HG03342 (cell line): ENCODE results near the gene E2F3.

Experiments used
- ATAC-seq: cut with Tn5 transposase; IDR thresholded peaks from one replicate; pipeline ENCODE4 v1.9.1; 2021; ENCODE audit warnings: mild to moderate bottlenecking, moderate library complexity; ENCODE audit not compliant: unreplicated experiment

The E2F3 gene

DNA sequence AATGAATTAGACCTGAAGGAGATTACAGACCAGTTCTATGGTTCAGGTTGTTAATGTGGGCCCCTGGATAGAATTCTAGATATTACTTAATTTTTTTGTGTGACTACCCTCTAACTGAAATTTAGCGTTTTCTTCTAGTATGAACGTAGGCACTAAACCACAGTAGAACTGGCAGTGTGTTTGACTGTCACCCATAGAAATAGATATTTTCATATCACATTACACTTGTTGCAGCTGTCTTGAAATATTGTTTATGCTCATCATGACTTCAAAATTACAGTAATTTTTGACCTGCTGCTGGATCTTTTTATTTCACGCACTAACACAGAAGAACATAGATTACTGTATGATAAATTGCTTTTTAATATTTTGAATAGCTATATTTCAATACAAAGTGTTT lies 31.6 kb downstream of the E2F3 start:
- ATAC-seq = no peak

DNA sequence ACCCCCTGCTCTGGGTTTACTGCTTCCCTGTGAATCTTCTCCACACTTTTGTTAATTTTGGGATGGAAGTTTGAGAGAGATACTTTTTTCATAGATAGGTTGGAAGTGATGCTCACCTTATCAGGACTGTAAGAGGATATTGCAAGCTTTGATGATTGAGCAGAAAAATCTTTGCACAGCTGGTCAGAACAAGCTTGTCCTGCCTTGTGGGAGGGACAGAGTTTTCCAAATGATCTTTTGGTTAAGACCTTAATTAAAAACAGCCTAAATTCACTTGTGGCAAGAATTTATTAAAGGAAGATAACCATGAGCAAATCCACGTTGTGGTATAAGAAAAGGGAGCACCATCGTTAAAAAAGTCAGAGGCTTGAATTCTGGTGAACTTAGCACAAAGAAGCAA lies 32.2 kb downstream of the E2F3 start:
- no peak for ATAC-seq

DNA sequence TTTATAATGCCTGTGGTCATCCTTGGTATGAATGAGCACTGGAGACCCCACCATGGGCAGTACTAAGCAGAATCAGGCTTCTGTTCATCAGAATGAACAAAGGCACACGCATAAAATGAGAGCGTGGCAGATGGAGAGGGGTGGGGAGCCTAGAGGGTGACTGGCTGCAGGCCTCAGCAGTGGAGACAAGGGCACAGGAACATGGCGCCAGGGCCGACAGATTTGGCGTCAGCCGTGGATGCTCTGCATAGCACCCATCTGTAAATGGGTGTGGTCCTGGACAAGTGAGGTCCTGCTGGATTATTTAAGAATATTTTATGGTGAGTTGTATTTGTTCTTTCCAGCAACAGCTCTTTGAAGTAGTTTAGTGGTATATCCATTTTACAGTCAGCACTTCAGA lies 33.1 kb downstream of the E2F3 start:
- ATAC-seq = no peak

DNA sequence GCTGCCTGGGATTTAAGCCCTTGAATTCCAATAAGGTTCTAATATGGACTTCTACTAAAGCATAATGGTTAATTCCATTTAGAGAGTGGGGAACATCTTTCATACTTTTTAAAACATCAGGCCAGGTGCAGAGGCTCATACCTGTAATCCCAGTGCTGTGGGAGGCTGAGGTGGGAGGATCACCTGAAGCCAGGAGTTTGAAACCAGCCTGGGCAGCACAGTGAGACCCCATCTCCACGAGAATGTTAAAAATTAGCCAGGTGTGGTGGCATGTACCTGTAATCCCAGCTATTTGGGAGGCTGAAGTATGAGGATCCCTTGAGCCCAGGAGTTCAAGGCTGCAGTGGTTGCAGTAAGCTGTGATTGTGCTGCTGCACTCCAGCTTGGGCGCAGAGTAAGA lies 35.0 kb downstream of the E2F3 start:
- ATAC-seq = no peak

DNA sequence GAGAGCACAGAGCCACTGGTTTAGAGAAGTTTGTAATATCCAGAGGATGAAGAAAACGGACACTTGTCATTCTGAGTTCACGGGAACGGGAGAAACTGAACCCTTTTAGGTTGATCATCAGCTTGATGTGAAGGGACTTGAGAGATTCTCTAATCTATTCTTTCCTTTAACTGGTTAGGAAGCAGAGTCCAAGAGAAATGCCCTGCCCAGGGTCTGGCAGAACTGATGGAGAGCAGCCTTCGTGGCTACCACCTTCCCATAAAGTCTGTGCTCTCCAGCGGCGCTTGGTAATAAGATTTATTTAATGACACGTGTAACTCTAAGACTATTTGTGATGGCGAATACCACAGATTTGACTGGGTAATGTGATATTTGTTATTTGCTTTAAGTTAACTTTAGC lies 36.0 kb downstream of the E2F3 start:
- no peak for ATAC-seq

DNA sequence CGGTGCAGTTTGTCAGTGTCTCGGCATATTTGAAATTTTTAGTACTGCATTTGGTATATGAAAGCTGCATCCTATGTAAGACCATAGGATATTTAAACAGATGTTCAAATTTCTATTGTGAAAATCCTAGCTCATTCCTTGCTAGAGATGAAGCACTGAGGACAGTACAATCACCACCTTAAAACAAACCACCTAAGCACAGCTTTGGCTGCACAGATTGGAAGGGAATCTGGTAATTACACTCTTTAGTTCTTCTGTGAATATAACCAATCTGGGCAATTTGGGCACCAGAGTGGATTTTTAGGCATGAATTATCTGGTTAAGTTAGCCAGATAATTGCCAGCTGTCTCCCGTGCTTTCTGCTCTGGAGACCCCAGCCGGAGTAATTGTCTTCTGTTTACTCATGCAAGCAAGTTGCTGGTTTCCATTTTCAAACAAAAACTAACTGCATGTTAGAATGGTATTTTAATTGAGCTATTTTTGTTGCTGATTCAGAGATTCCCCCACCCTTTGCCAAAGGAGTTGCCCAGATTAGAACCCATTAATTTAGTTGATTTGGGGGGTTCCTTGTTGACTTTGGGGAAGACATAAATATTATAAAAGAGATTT lies 36.9 kb downstream of the E2F3 start:
- ATAC-seq = no peak

DNA sequence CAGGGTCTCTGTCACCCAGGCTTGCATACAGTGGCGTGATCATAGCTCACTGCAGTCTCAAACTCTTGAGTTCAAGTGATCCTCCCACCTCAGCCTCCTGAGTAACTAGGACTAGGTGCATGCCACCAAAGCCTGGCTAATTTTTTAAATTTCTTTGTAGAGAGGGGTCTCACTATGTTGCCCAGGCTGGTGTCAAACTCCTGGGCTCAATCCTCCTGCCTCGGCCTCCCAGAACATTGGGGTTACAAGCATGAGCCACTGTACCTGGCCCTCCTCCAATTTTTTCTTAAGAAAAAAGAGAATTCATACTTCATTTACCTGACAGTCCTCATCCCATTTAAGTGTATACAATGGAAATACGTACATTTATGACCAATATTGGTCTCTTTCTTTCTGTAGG lies 37.9 kb downstream of the E2F3 start:
- ATAC-seq = no peak

DNA sequence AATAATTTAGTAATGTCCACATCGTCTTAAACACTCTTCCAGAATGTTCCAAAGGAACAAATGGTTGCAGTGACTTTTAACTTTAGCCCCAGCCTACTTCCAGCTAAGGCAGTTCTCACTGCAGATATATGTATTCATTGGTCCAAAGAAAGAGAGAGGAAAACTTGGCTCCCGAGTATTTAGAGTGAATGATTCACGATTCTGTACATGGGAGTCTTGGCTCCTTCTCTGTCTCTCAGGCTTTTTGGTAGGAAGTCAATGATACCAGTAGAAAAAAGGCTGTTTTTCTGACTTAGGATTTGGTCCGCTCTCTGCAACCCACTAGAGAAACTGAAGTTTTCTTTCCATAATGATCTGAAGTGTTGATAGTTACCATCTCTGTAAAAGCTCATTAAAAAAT lies 38.6 kb downstream of the E2F3 start:
- ATAC-seq = no peak

DNA sequence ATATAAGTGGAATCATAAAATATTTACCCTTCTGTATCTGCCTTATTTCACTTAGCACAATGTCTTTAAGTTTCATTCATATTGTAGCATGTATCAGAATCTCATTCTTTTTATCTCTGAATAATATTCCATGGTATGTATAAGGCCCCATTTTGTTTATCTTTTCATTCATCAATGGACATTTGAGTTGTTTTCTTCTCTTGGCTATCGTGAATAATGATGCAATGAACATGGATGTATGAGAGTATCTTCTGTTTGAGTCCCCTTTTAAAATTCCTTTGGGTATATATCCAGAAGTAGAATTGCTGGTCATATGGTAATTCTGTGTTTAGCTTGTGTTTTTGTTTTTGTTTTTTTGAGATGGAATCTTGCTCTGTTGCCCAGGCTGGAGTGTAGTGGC lies 39.6 kb downstream of the E2F3 start:
- ATAC-seq = no peak

DNA sequence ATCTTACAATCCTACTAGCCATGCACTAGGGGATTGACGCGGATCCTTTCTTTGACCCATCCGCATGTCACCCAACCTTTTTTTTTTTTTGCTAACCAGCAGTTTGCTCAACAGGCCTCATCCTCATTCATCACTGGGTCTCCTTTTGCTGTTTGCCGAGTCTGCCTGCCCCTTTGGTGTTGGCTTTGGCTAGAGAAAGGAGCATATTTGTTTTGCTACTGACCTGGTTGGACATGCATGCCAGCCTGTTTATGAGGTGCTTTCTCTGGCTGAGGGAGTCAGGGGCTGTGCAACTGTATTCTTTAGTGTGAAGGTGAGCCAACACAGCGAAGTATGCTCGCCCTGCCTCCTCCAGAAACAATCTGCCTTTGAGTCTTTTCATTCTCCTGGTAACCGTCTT lies 40.2 kb downstream of the E2F3 start:
- no peak for ATAC-seq

DNA sequence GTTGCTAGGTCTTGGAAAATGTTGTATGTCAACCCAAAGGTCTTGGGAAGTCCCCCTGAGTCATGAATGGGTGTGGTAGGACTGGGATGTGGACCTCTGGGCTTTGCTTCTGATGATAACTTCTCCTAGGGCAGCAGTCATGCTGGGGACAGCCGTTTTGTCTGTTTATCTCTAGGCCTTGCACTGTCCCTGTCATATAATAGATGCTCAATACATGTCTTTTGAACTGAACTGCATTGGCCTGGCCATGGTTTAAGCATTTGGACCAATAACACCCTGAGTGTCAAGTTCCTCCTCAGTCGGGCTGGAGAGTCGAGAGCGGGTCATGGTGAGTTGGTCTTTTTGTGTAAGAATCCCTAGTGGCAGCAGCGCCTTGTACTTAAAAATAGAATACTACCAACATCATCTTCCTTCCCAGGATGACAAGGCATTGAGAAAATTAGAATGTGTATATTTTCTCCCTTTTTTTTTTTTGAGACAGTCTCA lies 43.1 kb downstream of the E2F3 start:
- ATAC-seq = no peak

DNA sequence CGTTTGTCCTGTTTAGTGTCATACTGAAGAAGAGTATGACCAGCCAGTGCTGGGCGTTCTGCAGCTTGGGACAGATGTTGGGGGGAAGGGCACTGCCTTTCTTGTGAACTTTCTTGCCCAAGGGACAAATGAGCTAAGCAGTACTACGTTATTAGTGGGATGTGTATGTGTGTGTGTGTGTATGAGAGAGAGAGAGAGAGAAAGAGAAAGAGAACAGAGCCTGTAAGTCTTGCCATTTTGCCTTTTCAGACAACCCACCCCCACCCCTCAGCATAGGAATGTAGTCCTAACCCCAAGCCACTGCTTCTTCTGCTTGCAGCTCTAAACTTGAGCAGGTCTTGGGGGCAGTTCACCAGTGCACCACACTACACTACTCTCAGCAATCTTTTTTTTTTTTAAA lies 45.5 kb downstream of the E2F3 start:
- ATAC-seq = no peak

DNA sequence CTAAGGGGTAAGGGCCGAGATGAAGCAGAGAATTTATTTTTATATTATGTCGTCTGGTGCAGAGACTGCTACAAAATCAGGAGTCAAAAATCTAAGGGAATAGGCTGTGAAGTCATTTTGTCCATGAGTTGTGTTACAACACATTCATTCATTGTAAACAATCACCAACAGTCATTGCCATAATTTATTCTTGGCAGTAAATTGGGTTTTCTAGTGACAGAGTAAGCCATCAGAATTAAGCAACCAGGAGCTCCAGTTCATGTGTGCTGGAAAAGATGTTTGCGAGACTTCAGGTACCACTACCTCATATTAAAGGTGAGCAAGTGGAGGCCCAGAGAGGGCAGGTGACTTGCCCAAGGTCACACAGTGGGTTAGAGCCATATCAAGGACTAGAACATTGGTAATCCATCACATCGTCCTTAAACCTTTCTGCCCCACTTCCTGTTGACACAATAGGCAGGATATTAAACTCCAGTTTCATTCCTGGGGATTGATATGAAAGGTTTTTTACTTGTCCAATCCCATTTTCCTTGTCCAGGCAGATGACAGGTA lies 46.0 kb downstream of the E2F3 start:
- ATAC-seq = no peak

DNA sequence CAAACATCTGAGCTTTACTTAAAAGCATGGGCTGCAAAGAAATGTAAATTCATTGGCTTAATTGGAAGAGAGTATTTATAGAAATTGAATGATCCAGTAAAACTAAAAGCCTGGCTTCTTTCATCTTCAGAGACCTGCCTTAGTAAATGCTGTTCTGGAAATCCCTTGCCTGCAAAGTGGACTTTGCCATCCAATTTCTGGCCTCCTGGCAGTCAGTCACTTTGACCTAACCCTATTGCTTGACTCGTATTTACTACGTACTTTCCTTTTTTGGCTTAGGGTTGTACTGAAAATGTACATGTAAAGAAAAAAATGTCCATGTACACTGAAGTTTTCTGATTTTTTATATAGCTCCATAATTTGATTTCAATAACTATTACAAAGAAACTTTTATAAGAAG lies 47.1 kb downstream of the E2F3 start:
- ATAC-seq = no peak

DNA sequence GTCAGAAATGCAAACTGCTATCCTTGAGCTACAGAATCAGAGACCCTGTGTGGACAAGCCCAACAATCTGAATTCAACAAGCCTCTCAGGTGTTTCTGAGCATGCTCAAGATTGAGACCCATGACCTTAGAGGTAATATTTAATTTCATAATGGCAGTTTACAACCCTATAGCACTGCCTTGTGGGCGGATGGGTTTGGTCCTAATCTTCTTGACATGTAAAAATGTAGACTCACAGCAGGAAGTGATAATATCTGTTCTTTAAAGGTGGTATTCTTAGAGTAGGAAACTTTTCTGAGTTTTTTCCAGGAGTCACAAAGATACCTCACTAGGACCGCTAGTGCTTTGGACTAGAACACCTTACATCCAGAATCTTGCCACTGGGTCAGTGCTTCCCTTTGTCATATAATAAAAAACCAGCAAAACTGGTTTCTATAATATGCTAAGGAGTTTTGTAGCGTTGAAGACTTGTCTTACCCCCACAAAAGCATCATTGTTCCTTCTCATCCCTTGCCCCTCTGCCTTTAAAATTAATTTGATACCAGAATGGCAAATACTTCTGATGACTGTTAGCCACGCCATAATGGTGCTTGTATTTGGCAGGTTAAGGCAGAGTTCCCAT lies 52.6 kb downstream of the E2F3 start:
- no peak for ATAC-seq

DNA sequence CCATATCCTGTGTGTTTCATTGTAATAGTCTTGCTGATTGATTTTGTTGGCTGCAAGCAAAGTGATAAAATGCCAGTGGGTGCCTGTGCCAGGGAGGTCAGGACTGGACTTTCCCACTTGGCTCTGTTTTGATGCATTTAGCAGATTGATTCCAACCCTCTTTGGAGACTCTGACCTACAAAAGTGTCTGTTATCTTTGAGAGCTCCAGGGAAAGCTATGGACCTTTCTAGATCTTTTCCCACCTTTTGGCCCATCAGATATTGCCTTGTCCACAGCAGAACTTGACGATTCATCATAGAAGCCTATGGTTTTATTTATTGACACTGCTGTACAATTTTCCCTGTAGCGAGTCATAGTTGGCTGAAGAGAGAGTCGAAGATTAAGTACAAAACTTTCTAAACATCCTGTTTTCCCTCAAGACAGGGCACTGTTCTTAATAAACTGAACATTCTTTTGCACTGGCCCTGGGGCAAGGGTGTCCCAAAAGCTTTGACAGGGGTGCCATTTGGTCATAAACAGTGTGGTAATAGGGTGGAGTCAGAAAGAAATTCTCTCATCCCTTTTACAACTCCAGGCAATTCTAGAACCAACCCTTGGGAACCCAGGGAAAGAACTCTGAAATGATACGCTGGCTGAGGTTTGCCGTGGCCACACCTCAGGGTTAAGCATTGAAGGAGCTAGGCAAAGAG lies 53.7 kb downstream of the E2F3 start:
- ATAC-seq = no peak

DNA sequence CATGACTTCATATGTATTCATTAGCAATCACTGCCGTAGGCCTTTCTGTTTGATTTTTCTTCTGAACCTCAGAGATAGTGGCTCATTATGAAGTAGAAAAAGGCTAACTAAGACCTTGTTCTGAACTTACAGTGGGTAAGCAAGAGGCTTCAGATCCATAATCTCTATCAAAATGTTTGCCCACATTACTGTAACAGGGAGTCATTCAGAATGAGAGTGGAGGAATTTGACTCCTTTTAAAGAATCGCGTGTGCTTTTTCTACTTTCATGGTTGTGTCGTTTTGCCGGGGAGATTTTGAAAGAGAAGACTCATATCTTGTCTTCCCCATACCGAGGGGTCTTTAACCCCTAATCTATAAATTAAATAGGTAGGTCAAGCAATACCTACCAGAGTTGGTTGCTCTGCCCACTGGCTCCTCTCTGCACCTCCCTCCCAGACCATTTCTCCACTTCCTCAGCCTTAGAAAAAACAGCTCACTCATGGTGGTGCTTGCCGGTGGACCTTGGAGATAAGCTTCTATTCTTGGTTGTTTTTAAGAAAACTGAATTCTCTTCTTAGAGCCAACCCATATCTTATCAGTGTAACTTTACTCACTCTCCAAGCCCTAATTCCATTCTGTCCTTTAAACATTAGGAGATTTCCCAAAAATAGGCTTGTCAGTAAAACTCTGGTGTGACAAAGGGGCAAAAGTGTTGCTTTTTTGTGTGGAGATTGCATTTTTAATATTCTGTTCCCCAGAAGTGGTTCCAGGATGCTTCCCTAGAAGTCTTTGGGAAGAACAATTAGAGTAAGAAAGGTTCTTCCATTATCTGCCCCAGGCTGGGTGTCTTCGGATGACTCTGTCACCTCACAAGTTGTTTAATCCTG lies 56.6 kb downstream of the E2F3 start:
- no peak for ATAC-seq

DNA sequence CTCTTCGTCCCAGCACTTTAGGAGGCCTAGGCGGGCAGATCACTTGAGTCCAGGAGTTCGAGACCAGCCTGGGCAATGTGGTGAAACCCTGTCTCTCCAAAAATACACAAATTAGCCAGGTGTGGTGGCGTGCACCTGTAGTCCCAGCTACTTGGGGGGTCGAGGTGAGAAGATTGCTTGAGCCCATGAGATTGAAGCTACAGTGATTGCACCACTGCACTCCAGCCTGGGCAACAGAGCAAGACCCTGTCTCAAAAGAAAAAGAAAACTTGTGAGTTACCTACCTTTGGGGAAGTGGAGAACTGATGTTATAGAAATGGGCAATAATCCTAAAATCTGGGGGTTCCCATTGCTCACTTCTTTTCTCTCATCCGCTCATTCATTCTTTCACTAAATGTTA lies 58.0 kb downstream of the E2F3 start:
- no peak for ATAC-seq

DNA sequence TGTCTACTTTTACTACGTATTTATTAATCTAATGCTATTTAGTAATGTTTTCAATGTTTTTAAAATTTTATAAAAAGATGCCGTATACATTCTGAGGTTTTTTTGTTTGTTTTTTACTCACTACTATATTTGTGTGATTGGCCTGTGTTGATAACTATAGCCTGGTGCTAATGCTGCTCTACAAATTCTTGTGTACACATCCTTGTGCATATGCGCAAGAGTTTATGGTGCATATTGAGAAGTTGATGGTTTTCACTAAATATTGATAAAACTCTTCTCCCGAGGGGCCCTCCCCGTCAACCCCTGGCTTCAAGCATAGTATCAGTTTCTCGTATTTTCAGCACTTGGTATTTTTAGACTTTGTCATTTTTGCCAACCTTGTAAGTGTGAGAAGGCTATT lies 59.9 kb downstream of the E2F3 start:
- ATAC-seq = no peak

DNA sequence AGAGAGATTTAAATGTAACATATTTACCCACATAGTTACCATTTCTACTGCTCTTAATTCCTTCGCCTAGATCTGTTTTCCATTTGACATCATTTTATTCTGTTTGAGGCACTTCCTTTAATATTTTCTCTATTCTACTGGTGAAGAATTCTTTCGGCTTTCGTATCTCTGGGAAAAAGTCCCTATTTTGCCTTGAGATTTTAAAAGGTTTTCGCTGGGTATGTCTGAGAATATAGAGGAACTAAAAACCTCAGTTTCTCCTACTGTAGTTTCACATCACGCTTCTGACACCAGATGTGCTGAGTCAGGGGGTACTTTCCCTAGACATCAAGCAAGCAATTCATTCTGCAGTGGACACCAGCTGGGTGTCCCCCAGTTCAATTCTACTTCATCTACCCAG lies 61.7 kb downstream of the E2F3 start:
- peak; percentile 72 for ATAC-seq

DNA sequence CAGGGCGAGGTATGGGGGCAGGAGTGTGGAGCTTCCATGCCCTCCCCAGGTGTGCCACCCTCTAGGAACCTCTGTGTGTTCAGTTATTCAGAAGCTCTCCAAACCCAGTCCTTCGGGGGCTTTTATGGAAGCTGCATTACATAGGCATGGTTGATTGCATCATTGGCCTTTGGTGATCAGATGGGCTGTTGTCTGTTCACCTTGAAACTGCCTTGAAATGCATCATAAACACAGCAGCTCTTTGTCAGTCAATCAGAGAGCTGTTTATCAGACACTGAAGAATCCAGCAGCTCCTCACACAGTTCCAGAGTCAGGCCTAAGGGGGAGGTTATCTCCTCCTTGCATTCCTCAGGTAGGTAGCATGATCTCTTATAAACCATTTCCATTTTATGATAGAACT lies 62.4 kb downstream of the E2F3 start:
- no peak for ATAC-seq
